H1 (cell line): ENCODE data around the gene RITA1.

Experiments used
- CEBPB ChIP-seq: IDR thresholded peaks from 2 replicates; pipeline ENCODE4 v1.6.1; 2012; ENCODE audit warnings: low read depth, low read length
- EZH2 ChIP-seq: fragments of 200-600 bp; sonication (generic); IDR thresholded peaks from 2 replicates; pipeline ENCODE4 v1.7.1; 2012; ENCODE audit warnings: low read depth, mild to moderate bottlenecking, moderate library complexity, low read length, inconsistent platforms; ENCODE audit not compliant: severe bottlenecking
- GABPA ChIP-seq: IDR thresholded peaks from 2 replicates; pipeline ENCODE4 v1.6.1; 2011; ENCODE audit warnings: mild to moderate bottlenecking, low read length, moderate library complexity, borderline replicate concordance; ENCODE audit not compliant: insufficient read depth
- NRF1 ChIP-seq: IDR thresholded peaks from 2 replicates; pipeline ENCODE4 v1.6.1; 2011; ENCODE audit warnings: mild to moderate bottlenecking, low read depth, low read length, improper control_type of control experiment
- SP1 ChIP-seq: IDR thresholded peaks from 2 replicates; pipeline ENCODE4 v1.6.1; 2011; ENCODE audit warnings: low read depth, low read length
- TEAD4 ChIP-seq: IDR thresholded peaks from 2 replicates; pipeline ENCODE4 v1.6.1; 2012; ENCODE audit warnings: low read depth, low read length, inconsistent platforms, mixed read lengths
- TF ChIP-seq, protein P1 (sequence below), 3 experiments: IDR thresholded peaks; 1 replicate in 2 of 3; 2 replicates in 1 of 3; pipeline versions ENCODE4 v1.5.1 to v1.6.1; 2011; ENCODE audit warnings: low read length in 3 of 3, mild to moderate bottlenecking in 3 of 3, inconsistent platforms in 2 of 3, low read depth in 1 of 3, moderate library complexity in 1 of 3; ENCODE audit not compliant: insufficient read depth in 1 of 3; ENCODE audit errors: control extremely low read depth in 1 of 3

DNA sequence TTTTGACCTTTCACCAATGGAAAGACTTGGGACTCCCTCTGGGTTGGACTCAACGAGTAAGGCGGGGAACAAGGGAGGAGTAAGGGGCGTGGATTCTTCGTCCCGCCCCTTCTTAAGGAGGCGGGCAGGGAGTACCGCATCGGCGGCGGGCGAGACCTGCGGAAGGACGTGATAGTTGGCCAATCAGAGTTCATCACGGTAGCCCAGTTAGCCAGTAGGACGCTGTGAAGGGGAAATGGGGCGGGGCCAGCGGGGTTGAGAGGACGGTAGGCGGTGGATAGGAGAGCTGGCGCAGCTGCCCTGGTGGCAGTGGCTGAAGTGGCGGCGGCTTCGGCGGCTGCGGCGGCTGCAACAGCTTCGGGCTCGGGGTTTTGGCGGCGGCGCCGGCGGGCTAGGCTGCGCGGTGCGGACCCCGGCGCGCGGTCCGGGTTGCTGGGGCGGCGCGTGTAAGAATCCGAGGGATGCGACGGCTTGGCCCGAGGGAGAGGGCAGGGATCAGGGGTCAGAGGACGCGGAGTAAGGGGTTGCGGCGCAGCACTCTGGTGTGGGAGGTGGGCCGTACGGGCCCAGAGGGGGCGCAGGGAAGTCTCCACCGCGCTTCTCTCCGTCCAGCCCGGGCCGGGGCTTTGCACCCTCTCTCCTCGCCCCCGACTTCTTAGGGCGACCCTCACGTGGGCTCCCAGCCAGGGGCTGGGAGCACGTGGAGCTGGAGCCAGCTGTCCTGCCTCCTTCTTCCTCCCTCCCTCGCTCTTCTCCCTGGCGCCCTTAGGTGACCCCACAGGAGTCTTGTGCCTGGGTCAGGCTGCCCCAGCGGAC, 35.9 kb downstream of the RITA1 start, which contains the start of gene TPCN1:
- TF ChIP-seq, protein P1, sequence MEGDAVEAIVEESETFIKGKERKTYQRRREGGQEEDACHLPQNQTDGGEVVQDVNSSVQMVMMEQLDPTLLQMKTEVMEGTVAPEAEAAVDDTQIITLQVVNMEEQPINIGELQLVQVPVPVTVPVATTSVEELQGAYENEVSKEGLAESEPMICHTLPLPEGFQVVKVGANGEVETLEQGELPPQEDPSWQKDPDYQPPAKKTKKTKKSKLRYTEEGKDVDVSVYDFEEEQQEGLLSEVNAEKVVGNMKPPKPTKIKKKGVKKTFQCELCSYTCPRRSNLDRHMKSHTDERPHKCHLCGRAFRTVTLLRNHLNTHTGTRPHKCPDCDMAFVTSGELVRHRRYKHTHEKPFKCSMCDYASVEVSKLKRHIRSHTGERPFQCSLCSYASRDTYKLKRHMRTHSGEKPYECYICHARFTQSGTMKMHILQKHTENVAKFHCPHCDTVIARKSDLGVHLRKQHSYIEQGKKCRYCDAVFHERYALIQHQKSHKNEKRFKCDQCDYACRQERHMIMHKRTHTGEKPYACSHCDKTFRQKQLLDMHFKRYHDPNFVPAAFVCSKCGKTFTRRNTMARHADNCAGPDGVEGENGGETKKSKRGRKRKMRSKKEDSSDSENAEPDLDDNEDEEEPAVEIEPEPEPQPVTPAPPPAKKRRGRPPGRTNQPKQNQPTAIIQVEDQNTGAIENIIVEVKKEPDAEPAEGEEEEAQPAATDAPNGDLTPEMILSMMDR (IDR thresholded peaks at IDR 0.05; ENCODE audit: control extremely low read depth in 1 of 3, insufficient read depth in 1 of 3, low read depth in 1 of 3, low read length in 3 of 3), result peak in 1 of 3 experiments; percentile 0; a peak in 1 of 4 replicates
- TF ChIP-seq CEBPB (no peak), EZH2 (no peak), TEAD4 (no peak), GABPA (no peak), SP1 (peak; percentile 95), NRF1 (no peak)
